GM12878 (cell line): ENCODE measurements around the gene MTM1. TPM values are rescaled to one million over a fixed set of nuclear protein-coding genes. Genes with fewer than 3 reads are reported as not detected.

Source experiments
- ATAC-seq: fragments of 200-7000 bp; cut with Tn5 transposase; 3 replicates; pipeline ENCODE4 v1.9.1; 2020; ENCODE audit warnings: mild to moderate bottlenecking, moderate library complexity
- BruUV-seq: library from RNA; stranded (reverse); fragments of 400-500 nt; replicated peaks from 2 replicates; lab custom pipeline; 2021; lab: Mats Ljungman, UMichigan
- CTCF ChIA-PET: fragments of 300-600 bp; sonication (Branson Sonifier 250); formaldehyde crosslinking; extraction: SDS; loops from one replicate; lab custom pipeline; 2021; ENCODE audit warnings: inconsistent platforms; lab: Yijun Ruan, JAX
- POLR2A ChIA-PET: fragments of 350-600 bp; formaldehyde crosslinking; extraction: SDS; loops from one replicate; lab custom pipeline; 2021; ENCODE audit warnings: inconsistent platforms; lab: Charles Lee
- RAD21 ChIA-PET: fragments of 300-600 bp; sonication (Branson Sonifier 250); formaldehyde crosslinking; loops from one replicate; lab custom pipeline; 2023; ENCODE audit warnings: antibody characterized with exemption; ENCODE audit not compliant: unreplicated experiment; lab: Charles Lee
- SMC1A ChIA-PET: fragments of 300-600 bp; sonication (Branson Sonifier 250); formaldehyde crosslinking; loops from one replicate; lab custom pipeline; 2023; ENCODE audit not compliant: unreplicated experiment, uncharacterized antibody; lab: Charles Lee
- DNase-seq: peaks from one replicate; pipeline ENCODE4 v3.0.0-alpha.2; 2011; ENCODE audit warnings: low read depth, low spot score
- FAIRE-seq: peaks from 3 replicates; lab custom pipeline; 2011; peaks lifted over from hg19 to GRCh38; lab: Jason Lieb, UNC
- H2AFZ ChIP-seq: 2 replicates; pipeline ENCODE4 v1.6.0; 2011; ENCODE audit warnings: low read depth, low read length, control low read depth; ENCODE audit not compliant: control insufficient read depth
- H3K27ac ChIP-seq: 2 replicates; pipeline ENCODE4 v1.5.1; 2011; ENCODE audit warnings: control low read depth; ENCODE audit not compliant: control insufficient read depth, insufficient read depth
- H3K27me3 ChIP-seq, 2 experiments: replicated peaks in 1 of 2; 2 replicates each; pipeline versions ENCODE4 v1.6.0 to v1.6.1; 2011; ENCODE audit warnings: low read length in 1 of 2; ENCODE audit not compliant: control insufficient read depth in 2 of 2, insufficient read depth in 2 of 2
- H3K36me3 ChIP-seq, 2 experiments: 2 replicates each; pipeline ENCODE4 v1.5.1; 2011; ENCODE audit warnings: low read length in 1 of 2; ENCODE audit not compliant: control insufficient read depth in 2 of 2, insufficient read depth in 2 of 2
- H3K4me1 ChIP-seq: 2 replicates; pipeline ENCODE4 v1.6.1; 2011; ENCODE audit warnings: mild to moderate bottlenecking, low read length, moderate library complexity, mixed read lengths; ENCODE audit not compliant: control insufficient read depth, insufficient read depth
- H3K4me2 ChIP-seq: 2 replicates; pipeline ENCODE4 v1.6.0; 2011; ENCODE audit warnings: control low read depth; ENCODE audit not compliant: control insufficient read depth, insufficient read depth
- H3K4me3 ChIP-seq: fragments of 200-600 bp; sonication (generic); 2 replicates; pipeline ENCODE4 v1.5.1; 2016
- H3K79me2 ChIP-seq: 2 replicates; pipeline ENCODE4 v1.6.0; 2011; ENCODE audit warnings: low read length; ENCODE audit not compliant: control insufficient read depth, insufficient read depth
- H3K9ac ChIP-seq: 2 replicates; pipeline ENCODE4 v1.8.0; 2011; ENCODE audit warnings: low read length, control low read depth, mixed read lengths; ENCODE audit not compliant: control insufficient read depth, insufficient read depth
- H3K9me3 ChIP-seq: replicated peaks from 3 replicates; pipeline ENCODE4 v1.5.1; 2011; ENCODE audit warnings: mild to moderate bottlenecking, low read length; ENCODE audit not compliant: control insufficient read depth, insufficient read depth
- H4K20me1 ChIP-seq: 2 replicates; pipeline ENCODE4 v1.6.0; 2011; ENCODE audit not compliant: control insufficient read depth, insufficient read depth
- CBX3 ChIP-seq: fragments of 200-600 bp; sonication (generic); IDR thresholded peaks from 2 replicates; pipeline ENCODE4 v1.6.1; 2016; ENCODE audit warnings: low read depth, borderline replicate concordance
- JUND ChIP-seq: IDR thresholded peaks from 2 replicates; pipeline ENCODE4 v1.6.1; 2012; ENCODE audit warnings: low read depth, mild to moderate bottlenecking, low read length, improper control_type of control experiment, moderate library complexity
- KDM1A ChIP-seq: fragments of 200-600 bp; sonication (generic); IDR thresholded peaks from 2 replicates; pipeline ENCODE4 v1.6.1; 2016; ENCODE audit warnings: borderline replicate concordance
- MYC ChIP-seq: IDR thresholded peaks from 2 replicates; pipeline ENCODE4 v1.6.1; 2011; ENCODE audit warnings: mild to moderate bottlenecking, low read length, moderate library complexity, inconsistent platforms; ENCODE audit not compliant: insufficient read depth, insufficient replicate concordance, insufficient read length, severe bottlenecking
- TAF1 ChIP-seq: IDR thresholded peaks from 2 replicates; pipeline ENCODE4 v1.6.1; 2011; ENCODE audit warnings: mild to moderate bottlenecking, low read depth, low read length, borderline replicate concordance
- ZNF384 ChIP-seq: IDR thresholded peaks from 2 replicates; pipeline ENCODE4 v1.6.1; 2012; ENCODE audit warnings: low read depth, mild to moderate bottlenecking, low read length, improper control_type of control experiment, borderline replicate concordance
- WGBS: methylation state at CpG from one replicate; pipeline ENCODE4 v1.1.6; 2016; ENCODE audit warnings: low lambda C conversion rate; ENCODE audit not compliant: insufficient replicate concordance, insufficient coverage; ENCODE audit errors: missing lambda C conversion rate; 5-methylcytosine and 5-hydroxymethylcytosine counted together
- in situ Hi-C: fragments of 300-500 bp; cut with MboI; formaldehyde crosslinking; loops from 9 replicates; pipeline ENCODE4 v1.14.3; 2018; ENCODE audit warnings: mixed read lengths
- intact Hi-C: fragments of 100-400 bp; cut with micrococcal nuclease; formaldehyde crosslinking; loops from one replicate; pipeline ENCODE4 v1.14.2; 2022; ENCODE audit not compliant: unreplicated experiment
- polyA plus RNA-seq, 11 experiments: library from polyadenylated mRNA; depleted of rRNA in 4 of 11; unstranded in 6 of 11; stranded (reverse) in 5 of 11; fragments of >200 nt; fragmentation: Nextera tagmentation in 4 of 11; fragmentation: Illumina TruSeq in 1 of 11; extraction: Ambion mirVana in 4 of 11; extraction: Trizol in 1 of 11; gene quantifications; 1 replicate in 1 of 11; 2 replicates in 10 of 11; pipeline versions ENCODE4 v1.2.1 to v1.2.3, GENCODE V29; 2011 to 2016; ENCODE audit warnings: inconsistent platforms in 2 of 11, missing spikeins in 2 of 11, low read depth in 1 of 11
- total RNA-seq, 4 experiments: library from RNA; depleted of rRNA in 3 of 4; stranded (reverse); fragments of >200 nt in 3 of 4; fragmentation: Illumina TruSeq in 1 of 4; extraction: Trizol in 1 of 4; gene quantifications; 2 replicates each; pipeline versions ENCODE4 v1.2.1 to v1.2.3, GENCODE V29; 2013 to 2021
- TF ChIP-seq, protein P1 (sequence below): fragments of 450-650 bp; IDR thresholded peaks from 2 replicates; pipeline ENCODE4 v1.6.1; 2017; ENCODE audit warnings: mild to moderate bottlenecking, moderate library complexity

MTM1 gene
- total and polyA plus RNA-seq, 10 of the 15 experiments (the other 5 are each of a cell fraction or from before 2014, with no cell fraction given) = 3.9 to 13.3 (median 8.4) TPM

DNA sequence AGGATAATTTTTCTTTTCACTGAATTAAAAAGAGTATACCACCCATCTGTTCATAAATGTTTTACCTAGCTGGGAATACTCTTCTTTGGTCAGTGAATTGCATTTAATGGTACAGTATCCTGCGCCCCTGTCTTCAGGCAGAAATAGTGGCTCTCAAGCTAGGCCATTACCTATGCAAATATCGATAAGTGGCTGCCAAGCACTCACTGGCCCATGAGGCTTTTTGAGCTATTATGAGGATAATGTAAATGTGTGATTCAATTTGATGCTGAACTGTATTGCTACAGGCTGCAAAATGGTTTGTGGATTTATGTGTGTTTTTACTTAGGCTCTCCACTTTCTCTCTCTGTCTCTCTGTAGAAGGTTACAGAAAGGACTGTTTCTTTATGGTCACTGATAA is 94.7 kb downstream of the MTM1 start:
- Histone ChIP-seq H3K4me1 (no peaks in the 10 kb centered on the region), H3K36me3 (no peaks in the 10 kb centered on the region; a peak in 1 of 4 replicates), H2AFZ (no peak overlapping the region), H3K27ac (no peak overlapping the region), H3K27me3 (no peaks in the 10 kb centered on the region), H3K4me2 (no peak overlapping the region), H3K4me3 (no peak overlapping the region), H3K9ac (no peak overlapping the region), H3K9me3 (no peaks in the 10 kb centered on the region), H4K20me1 (no peaks in the 10 kb centered on the region), H3K79me2 (no peaks in the 10 kb centered on the region)
- 47% methylated on average over 2 of the region's 2 CpGs for WGBS
- ChIA-PET RAD21 (no interaction called here), POLR2A (interaction anchor here (0.6 kb wide), 1 partner anchor 51 kb away, joined by 3 read pairs; no protein-coding TSS in a partner anchor), SMC1A (no interaction called here), CTCF (interaction anchor here (1.0 to 1.4 kb wide), 2 partner anchors 11 to 20 kb away, joined by 3 to 4 read pairs; no protein-coding TSS in a partner anchor)
- intact Hi-C loops (no loop called here), in situ Hi-C loops (no loop called here)
- DNase-seq (no peak), FAIRE-seq (no peak), ATAC-seq (no peak)
- no peak for TF ChIP-seq KDM1A
- TF ChIP-seq, protein P1, sequence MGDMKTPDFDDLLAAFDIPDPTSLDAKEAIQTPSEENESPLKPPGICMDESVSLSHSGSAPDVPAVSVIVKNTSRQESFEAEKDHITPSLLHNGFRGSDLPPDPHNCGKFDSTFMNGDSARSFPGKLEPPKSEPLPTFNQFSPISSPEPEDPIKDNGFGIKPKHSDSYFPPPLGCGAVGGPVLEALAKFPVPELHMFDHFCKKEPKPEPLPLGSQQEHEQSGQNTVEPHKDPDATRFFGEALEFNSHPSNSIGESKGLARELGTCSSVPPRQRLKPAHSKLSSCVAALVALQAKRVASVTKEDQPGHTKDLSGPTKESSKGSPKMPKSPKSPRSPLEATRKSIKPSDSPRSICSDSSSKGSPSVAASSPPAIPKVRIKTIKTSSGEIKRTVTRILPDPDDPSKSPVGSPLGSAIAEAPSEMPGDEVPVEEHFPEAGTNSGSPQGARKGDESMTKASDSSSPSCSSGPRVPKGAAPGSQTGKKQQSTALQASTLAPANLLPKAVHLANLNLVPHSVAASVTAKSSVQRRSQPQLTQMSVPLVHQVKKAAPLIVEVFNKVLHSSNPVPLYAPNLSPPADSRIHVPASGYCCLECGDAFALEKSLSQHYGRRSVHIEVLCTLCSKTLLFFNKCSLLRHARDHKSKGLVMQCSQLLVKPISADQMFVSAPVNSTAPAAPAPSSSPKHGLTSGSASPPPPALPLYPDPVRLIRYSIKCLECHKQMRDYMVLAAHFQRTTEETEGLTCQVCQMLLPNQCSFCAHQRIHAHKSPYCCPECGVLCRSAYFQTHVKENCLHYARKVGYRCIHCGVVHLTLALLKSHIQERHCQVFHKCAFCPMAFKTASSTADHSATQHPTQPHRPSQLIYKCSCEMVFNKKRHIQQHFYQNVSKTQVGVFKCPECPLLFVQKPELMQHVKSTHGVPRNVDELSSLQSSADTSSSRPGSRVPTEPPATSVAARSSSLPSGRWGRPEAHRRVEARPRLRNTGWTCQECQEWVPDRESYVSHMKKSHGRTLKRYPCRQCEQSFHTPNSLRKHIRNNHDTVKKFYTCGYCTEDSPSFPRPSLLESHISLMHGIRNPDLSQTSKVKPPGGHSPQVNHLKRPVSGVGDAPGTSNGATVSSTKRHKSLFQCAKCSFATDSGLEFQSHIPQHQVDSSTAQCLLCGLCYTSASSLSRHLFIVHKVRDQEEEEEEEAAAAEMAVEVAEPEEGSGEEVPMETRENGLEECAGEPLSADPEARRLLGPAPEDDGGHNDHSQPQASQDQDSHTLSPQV = no peak
- TF ChIP-seq MYC = no peak
- no peak for TF ChIP-seq CBX3
- no peak for TF ChIP-seq ZNF384
- TF ChIP-seq JUND = no peak
- TF ChIP-seq TAF1 = no peak
- no TSS peak for BruUV-seq
